Liver (tissue), 9 donors: Measurements from ENCODE around the gene SBNO1. TPM values are rescaled to one million over a fixed set of nuclear protein-coding genes. Genes with fewer than 3 reads are reported as not detected.

ENCODE experiments used
- DNase-seq: peaks from one replicate; pipeline ENCODE4 v3.0.0-alpha.2; 2017; ENCODE audit warnings: low spot score
- H3K27ac ChIP-seq, 2 donors: one replicate each; pipeline ENCODE4 v1.7.0; 2013; ENCODE audit warnings: inconsistent platforms in 2 of 2, low read length in 2 of 2, control low read depth in 1 of 2, low read depth in 1 of 2, mild to moderate bottlenecking in 1 of 2
- H3K27me3 ChIP-seq, 4 donors: one replicate each; pipeline versions ENCODE4 v1.6.1 to v1.7.0; 2013; ENCODE audit warnings: low read length in 3 of 4, inconsistent platforms in 1 of 4, mild to moderate bottlenecking in 1 of 4, moderate library complexity in 1 of 4; ENCODE audit not compliant: control insufficient read depth in 4 of 4, insufficient read depth in 4 of 4
- H3K36me3 ChIP-seq, 4 donors: one replicate each; pipeline versions ENCODE4 v1.6.1 to v1.7.0; 2013; ENCODE audit warnings: low read length in 3 of 4, mild to moderate bottlenecking in 3 of 4, low read depth in 1 of 4, moderate library complexity in 1 of 4; ENCODE audit not compliant: control insufficient read depth in 4 of 4, insufficient read depth in 3 of 4
- H3K4me1 ChIP-seq, 4 donors: one replicate each; pipeline versions ENCODE4 v1.6.1 to v1.7.0; 2013; ENCODE audit warnings: low read length in 3 of 4, mild to moderate bottlenecking in 3 of 4, moderate library complexity in 1 of 4; ENCODE audit not compliant: control insufficient read depth in 4 of 4, insufficient read depth in 4 of 4
- H3K4me3 ChIP-seq, 3 donors: one replicate each; pipeline versions ENCODE4 v1.6.1 to v1.7.0; 2013; ENCODE audit warnings: low read length in 3 of 3, control low read depth in 1 of 3, low read depth in 1 of 3, mild to moderate bottlenecking in 1 of 3
- H3K9ac ChIP-seq, 2 donors: one replicate each; pipeline ENCODE4 v1.7.0; 2013; ENCODE audit warnings: low read length in 2 of 2, mild to moderate bottlenecking in 2 of 2, moderate library complexity in 2 of 2, control low read depth in 1 of 2, low read depth in 1 of 2
- H3K9me3 ChIP-seq, 4 donors: one replicate each; pipeline versions ENCODE4 v1.6.1 to v1.7.0; 2013; ENCODE audit warnings: low read length in 3 of 4; ENCODE audit not compliant: control insufficient read depth in 4 of 4
- CTCF ChIP-seq: fragments of 150-350 bp; IDR thresholded peaks from 2 replicates; pipeline ENCODE4 v1.5.1; 2017; ENCODE audit warnings: improper control_type of control experiment, low read depth, low read length; ENCODE audit not compliant: missing input control
- FOXA1 ChIP-seq: IDR thresholded peaks from 2 replicates; pipeline ENCODE4 v1.6.1; 2016; ENCODE audit warnings: antibody characterized with exemption
- FOXA2 ChIP-seq: IDR thresholded peaks from 2 replicates; pipeline ENCODE4 v1.6.1; 2016; ENCODE audit warnings: antibody characterized with exemption
- GABPA ChIP-seq, 2 donors: IDR thresholded peaks in 1 of 2; conservative IDR thresholded peaks in 1 of 2; 2 replicates each; pipeline ENCODE4 v1.6.1; 2016; ENCODE audit warnings: antibody characterized with exemption in 2 of 2, mild to moderate bottlenecking in 1 of 2, moderate library complexity in 1 of 2
- JUND ChIP-seq, 2 donors: IDR thresholded peaks; 2 replicates each; pipeline ENCODE4 v1.6.1; 2016; ENCODE audit warnings: antibody characterized with exemption in 2 of 2
- MAX ChIP-seq: IDR thresholded peaks from 2 replicates; pipeline ENCODE4 v1.6.1; 2016; ENCODE audit warnings: antibody characterized with exemption
- NR2F2 ChIP-seq: IDR thresholded peaks from 2 replicates; pipeline ENCODE4 v1.6.1; 2016; ENCODE audit warnings: antibody characterized with exemption
- RAD21 ChIP-seq, 2 donors: IDR thresholded peaks; 2 replicates each; pipeline ENCODE4 v1.6.1; 2016; ENCODE audit warnings: antibody characterized with exemption in 2 of 2, mild to moderate bottlenecking in 2 of 2
- REST ChIP-seq: IDR thresholded peaks from 2 replicates; pipeline ENCODE4 v1.6.1; 2016; ENCODE audit warnings: antibody characterized with exemption, mild to moderate bottlenecking
- RXRA ChIP-seq, 2 donors: IDR thresholded peaks; 2 replicates each; pipeline ENCODE4 v1.6.1; 2017 to 2018; ENCODE audit warnings: antibody characterized with exemption in 2 of 2, mild to moderate bottlenecking in 1 of 2
- SP1 ChIP-seq: IDR thresholded peaks from 2 replicates; pipeline ENCODE4 v1.6.1; 2018; ENCODE audit warnings: antibody characterized with exemption, mild to moderate bottlenecking
- TAF1 ChIP-seq: conservative IDR thresholded peaks from 2 replicates; pipeline ENCODE4 v1.6.1; 2016; ENCODE audit warnings: antibody characterized with exemption, mild to moderate bottlenecking
- YY1 ChIP-seq: IDR thresholded peaks from 2 replicates; pipeline ENCODE4 v1.6.1; 2016; ENCODE audit warnings: antibody characterized with exemption, mild to moderate bottlenecking
- WGBS: extraction: QIAGEN DNeasy Blood & Tissue Kit; methylation state at CpG from one replicate; pipeline ENCODE4 v1.1.7; 2013; 5-methylcytosine and 5-hydroxymethylcytosine counted together
- polyA plus RNA-seq, 2 donors: library from polyadenylated mRNA; stranded (reverse) in 1 of 2; unstranded in 1 of 2; fragments of 200-250 nt in 1 of 2; fragments of >200 nt in 1 of 2; fragmentation: Nextera tagmentation in 1 of 2; extraction: Ambion mirVana in 1 of 2; gene quantifications; one replicate each; pipeline versions ENCODE4 v1.2.1 to v1.2.3, GENCODE V29; 2013 to 2015
- total RNA-seq, 2 donors: library from RNA; depleted of rRNA; stranded (reverse); fragments of >200 nt; gene quantifications; one replicate each; pipeline ENCODE4 v1.2.3, GENCODE V29; 2014
- TF ChIP-seq, protein P1 (sequence below): IDR thresholded peaks from 2 replicates; pipeline ENCODE4 v1.6.1; 2016; ENCODE audit warnings: antibody characterized with exemption
- donor health status: healthy.
- donor health status: healthy.
- donor health status: healthy.
- donor health status: healthy.
- donor health status: healthy.

The SBNO1 gene
- total and polyA plus RNA-seq, 4 donors = 4.0 to 19.8 (median 10.4) TPM

- Histone ChIP-seq H3K27me3 (no peaks in the 10 kb centered on the region), H3K36me3 (no peaks in the 10 kb centered on the region), H3K9me3 (no peaks in the 10 kb centered on the region), H3K4me3 (peak overlapping the region; percentile 68 to 94 (median 83)), H3K9ac (peak overlapping the region; percentile 46 to 88), H3K4me1 (peaks cover 3 to 24% (median 13%) of the 10 kb centered on the region in 4 donors), H3K27ac (peak overlapping the region; percentile 82 to 95)
- under 1% methylated on average over 62 of the region's 62 CpGs for WGBS
- no peak for TF ChIP-seq GABPA (IDR thresholded peaks at IDR 0.05 in 1 of 2, conservative IDR thresholded peaks at IDR 0.05 in 1 of 2)
- TF ChIP-seq YY1 = peak; percentile 30
- DNase-seq = peak; percentile 43
These were observed 711 bp downstream of the SBNO1 start for GRCh38 chr12:123363740-123364531.

GRCh38 chr12:123363390-123363739 lies 1.3 kb downstream of the SBNO1 start:
- H3K9me3 ChIP-seq = no peaks in the 10 kb centered on the region
- TF ChIP-seq MAX = peak; percentile 59
- peak in 1 of 2 donors; percentile 13 for TF ChIP-seq RAD21 (IDR thresholded peaks at IDR 0.05)
- peak in 1 of 2 donors; percentile 63 for TF ChIP-seq GABPA (IDR thresholded peaks at IDR 0.05 in 1 of 2, conservative IDR thresholded peaks at IDR 0.05 in 1 of 2)
- TF ChIP-seq NR2F2 = peak; percentile 88
- no peak for TF ChIP-seq FOXA1
- no peak for TF ChIP-seq SP1
- peak; percentile 57 for TF ChIP-seq YY1
- TF ChIP-seq FOXA2 = no peak
- peak; percentile 36 for TF ChIP-seq RXRA (IDR thresholded peaks at IDR 0.05)
- peak overlapping the region in 1 of 2 donors; percentile 95 for H3K27ac ChIP-seq
- DNase-seq = no peak
- WGBS = 3% methylated on average over 9 of the region's 9 CpGs
- H3K9ac ChIP-seq = peak overlapping the region; percentile 2 to 88
- H3K36me3 ChIP-seq = no peaks in the 10 kb centered on the region
- peak overlapping the region; percentile 68 to 94 (median 83) for H3K4me3 ChIP-seq
- no peaks in the 10 kb centered on the region for H3K27me3 ChIP-seq
- H3K4me1 ChIP-seq = peaks cover 3 to 27% (median 13%) of the 10 kb centered on the region in 4 donors

- Histone ChIP-seq H3K4me1 (peaks cover 5 to 32% (median 13%) of the 10 kb centered on the region in 4 donors), H3K4me3 (no peak overlapping the region), H3K27ac (no peak overlapping the region), H3K9ac (no peak overlapping the region), H3K9me3 (no peaks in the 10 kb centered on the region), H3K27me3 (no peaks in the 10 kb centered on the region), H3K36me3 (peaks cover 0 to 2% (median 0%) of the 10 kb centered on the region in 4 donors)
- WGBS = 55% methylated on average over 1 of the region's 1 CpG
- no peak for DNase-seq
- TF ChIP-seq TAF1 (no peak), RXRA (IDR thresholded peaks at IDR 0.05) (no peak), CTCF (no peak), JUND (IDR thresholded peaks at IDR 0.05) (no peak), REST (no peak), SP1 (no peak), FOXA2 (no peak)
- TF ChIP-seq, protein P1, sequence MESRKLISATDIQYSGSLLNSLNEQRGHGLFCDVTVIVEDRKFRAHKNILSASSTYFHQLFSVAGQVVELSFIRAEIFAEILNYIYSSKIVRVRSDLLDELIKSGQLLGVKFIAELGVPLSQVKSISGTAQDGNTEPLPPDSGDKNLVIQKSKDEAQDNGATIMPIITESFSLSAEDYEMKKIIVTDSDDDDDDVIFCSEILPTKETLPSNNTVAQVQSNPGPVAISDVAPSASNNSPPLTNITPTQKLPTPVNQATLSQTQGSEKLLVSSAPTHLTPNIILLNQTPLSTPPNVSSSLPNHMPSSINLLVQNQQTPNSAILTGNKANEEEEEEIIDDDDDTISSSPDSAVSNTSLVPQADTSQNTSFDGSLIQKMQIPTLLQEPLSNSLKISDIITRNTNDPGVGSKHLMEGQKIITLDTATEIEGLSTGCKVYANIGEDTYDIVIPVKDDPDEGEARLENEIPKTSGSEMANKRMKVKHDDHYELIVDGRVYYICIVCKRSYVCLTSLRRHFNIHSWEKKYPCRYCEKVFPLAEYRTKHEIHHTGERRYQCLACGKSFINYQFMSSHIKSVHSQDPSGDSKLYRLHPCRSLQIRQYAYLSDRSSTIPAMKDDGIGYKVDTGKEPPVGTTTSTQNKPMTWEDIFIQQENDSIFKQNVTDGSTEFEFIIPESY = no peak
These were observed 6.6 kb downstream of the SBNO1 start for GRCh38 chr12:123358035-123358434.
